Panc1 (cell line): ENCODE data around the gene CLDN7. TPM values are rescaled to one million over a fixed set of nuclear protein-coding genes. Genes with fewer than 3 reads are reported as not detected.

Source experiments
- ATAC-seq: fragments of 200-7000 bp; cut with Tn5 transposase; 2 replicates; pipeline ENCODE4 v1.9.1; 2020; ENCODE audit warnings: mild to moderate bottlenecking, moderate library complexity
- BruUV-seq: library from RNA; stranded (reverse); fragments of 400-500 nt; replicated peaks from 2 replicates; lab custom pipeline; 2021; lab: Mats Ljungman, UMichigan
- CTCF ChIA-PET: fragments of 300-600 bp; sonication (Branson Sonifier 250); formaldehyde crosslinking; loops from one replicate; lab custom pipeline; 2022; ENCODE audit warnings: antibody characterized with exemption; lab: Charles Lee
- POLR2A ChIA-PET: fragments of 300-600 bp; sonication (Branson Sonifier 250); formaldehyde crosslinking; loops from one replicate; lab custom pipeline; 2022; ENCODE audit warnings: antibody characterized with exemption; lab: Charles Lee
- DNase-seq: peaks from one replicate; pipeline ENCODE4 v3.0.0-alpha.2; 2010; ENCODE audit warnings: low read depth, low spot score
- H3K27ac ChIP-seq: 2 replicates; pipeline ENCODE4 v1.5.1; 2011; ENCODE audit warnings: mild to moderate bottlenecking, low read length, inconsistent platforms
- H3K27me3 ChIP-seq: fragments of 200-500 bp; sonication (Bioruptor generic); 2 replicates; pipeline ENCODE4 v1.6.0; 2014; ENCODE audit warnings: low read length, inconsistent platforms; ENCODE audit not compliant: control insufficient read depth, insufficient read depth
- H3K36me3 ChIP-seq: fragments of 200-500 bp; sonication (Bioruptor generic); 2 replicates; pipeline ENCODE4 v1.5.1; 2014; ENCODE audit warnings: inconsistent platforms, mild to moderate bottlenecking, low read length, moderate library complexity; ENCODE audit not compliant: control insufficient read depth, insufficient read depth
- H3K4me1 ChIP-seq: 2 replicates; pipeline ENCODE4 v1.5.1; 2011; ENCODE audit warnings: inconsistent platforms, mild to moderate bottlenecking, low read length, moderate library complexity; ENCODE audit not compliant: control insufficient read depth, insufficient read depth
- H3K4me3 ChIP-seq, 2 experiments: 2 replicates each; pipeline ENCODE4 v1.5.1; 2011 to 2012; ENCODE audit warnings: low read depth in 2 of 2, low read length in 2 of 2, mild to moderate bottlenecking in 2 of 2, inconsistent platforms in 1 of 2, moderate library complexity in 1 of 2
- H3K9me3 ChIP-seq: fragments of 200-500 bp; sonication (Bioruptor generic); 2 replicates; pipeline ENCODE4 v1.5.1; 2014; ENCODE audit warnings: low read depth, mild to moderate bottlenecking, inconsistent platforms, low read length, moderate library complexity; ENCODE audit not compliant: control insufficient read depth, insufficient read depth
- POLR2AphosphoS5 ChIP-seq: IDR thresholded peaks from 2 replicates; pipeline ENCODE4 v1.6.1; 2012; ENCODE audit warnings: mild to moderate bottlenecking, low read depth, low read length, moderate library complexity
- SIN3A ChIP-seq: IDR thresholded peaks from 2 replicates; pipeline ENCODE4 v1.6.1; 2012; ENCODE audit warnings: low read depth, mild to moderate bottlenecking, low read length, moderate library complexity, borderline replicate concordance; ENCODE audit not compliant: insufficient read depth
- TCF7L2 ChIP-seq: IDR thresholded peaks from 2 replicates; pipeline ENCODE4 v1.6.1; 2011; ENCODE audit warnings: mild to moderate bottlenecking, low read depth, low read length, inconsistent platforms
- in situ Hi-C: cut with HindIII; loops from 2 replicates; pipeline ENCODE4 v1.10.0; 2016; ENCODE audit warnings: low sequenced_read_pairs, low pct_unique_long_range_greater_than_20kb
- intact Hi-C: fragments of 100-400 bp; cut with micrococcal nuclease; formaldehyde crosslinking; loops from one replicate; pipeline ENCODE4 v1.10.0; 2022; ENCODE audit not compliant: unreplicated experiment
- total RNA-seq: library from RNA; stranded (reverse); gene quantifications from one replicate; pipeline ENCODE4 v1.2.1, GENCODE V29; 2021; ENCODE audit not compliant: unreplicated experiment
- TF ChIP-seq, protein P1 (sequence below): fragments of 450-650 bp; IDR thresholded peaks from 2 replicates; pipeline ENCODE4 v1.5.1; 2017; ENCODE audit warnings: mild to moderate bottlenecking
- TF ChIP-seq, protein P2 (sequence below), 2 experiments: IDR thresholded peaks; 2 replicates each; pipeline ENCODE4 v1.6.1; 2011 to 2012; ENCODE audit warnings: low read depth in 2 of 2, control low read depth in 1 of 2, low read length in 1 of 2, mild to moderate bottlenecking in 1 of 2, moderate library complexity in 1 of 2; ENCODE audit not compliant: insufficient read depth in 1 of 2

CLDN7 gene
- total RNA-seq, 1 experiment from 2014 or later, result 43.1 TPM

DNA sequence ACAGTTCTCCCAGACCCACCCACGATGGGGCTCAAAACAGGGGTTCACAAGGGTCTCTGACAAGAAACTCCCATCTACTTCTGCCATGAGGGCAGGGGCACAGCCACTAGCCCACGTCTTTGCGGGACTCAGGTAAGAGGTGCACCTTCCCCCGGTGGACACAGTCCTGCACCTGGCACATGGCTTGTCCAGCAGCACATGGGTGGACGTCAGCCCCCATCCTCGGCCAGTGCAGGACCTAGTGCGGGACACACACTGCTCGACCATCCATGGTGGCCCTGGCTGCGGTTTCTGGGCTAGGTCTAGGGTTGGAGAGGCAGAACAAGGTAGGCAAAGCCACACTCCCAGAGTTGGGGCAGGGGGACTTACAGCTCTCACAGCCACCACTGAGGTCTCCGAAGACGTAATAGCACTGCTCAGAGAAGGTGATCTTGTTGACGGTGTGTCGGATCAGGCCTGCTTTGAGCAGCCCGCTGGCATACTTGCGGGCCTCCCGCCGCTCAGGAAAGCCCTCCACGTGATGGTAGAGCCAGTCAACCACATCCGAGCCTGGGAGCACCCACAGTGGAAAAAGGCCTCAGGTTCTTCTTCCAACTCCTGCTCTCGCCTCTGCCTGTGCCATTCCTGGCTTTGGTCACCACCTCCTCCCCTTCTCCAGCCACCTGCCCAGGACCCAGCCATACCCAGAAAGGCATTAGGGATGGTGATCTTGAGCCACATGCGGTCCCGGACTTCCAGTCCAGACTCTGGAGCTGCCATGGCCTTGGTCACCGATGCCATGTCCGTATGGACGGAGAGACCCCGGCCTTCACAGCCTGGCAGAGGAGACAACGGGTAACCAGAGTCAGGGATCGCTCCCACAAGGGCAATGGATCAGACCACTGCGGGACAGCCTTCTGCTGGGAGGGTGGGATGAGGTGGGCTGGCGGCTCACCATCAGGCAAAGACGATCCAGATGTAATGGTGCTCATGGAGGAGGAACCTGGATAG, 35.3 kb downstream of the CLDN7 start:
- no peak for TF ChIP-seq POLR2AphosphoS5
- TF ChIP-seq, protein P1, sequence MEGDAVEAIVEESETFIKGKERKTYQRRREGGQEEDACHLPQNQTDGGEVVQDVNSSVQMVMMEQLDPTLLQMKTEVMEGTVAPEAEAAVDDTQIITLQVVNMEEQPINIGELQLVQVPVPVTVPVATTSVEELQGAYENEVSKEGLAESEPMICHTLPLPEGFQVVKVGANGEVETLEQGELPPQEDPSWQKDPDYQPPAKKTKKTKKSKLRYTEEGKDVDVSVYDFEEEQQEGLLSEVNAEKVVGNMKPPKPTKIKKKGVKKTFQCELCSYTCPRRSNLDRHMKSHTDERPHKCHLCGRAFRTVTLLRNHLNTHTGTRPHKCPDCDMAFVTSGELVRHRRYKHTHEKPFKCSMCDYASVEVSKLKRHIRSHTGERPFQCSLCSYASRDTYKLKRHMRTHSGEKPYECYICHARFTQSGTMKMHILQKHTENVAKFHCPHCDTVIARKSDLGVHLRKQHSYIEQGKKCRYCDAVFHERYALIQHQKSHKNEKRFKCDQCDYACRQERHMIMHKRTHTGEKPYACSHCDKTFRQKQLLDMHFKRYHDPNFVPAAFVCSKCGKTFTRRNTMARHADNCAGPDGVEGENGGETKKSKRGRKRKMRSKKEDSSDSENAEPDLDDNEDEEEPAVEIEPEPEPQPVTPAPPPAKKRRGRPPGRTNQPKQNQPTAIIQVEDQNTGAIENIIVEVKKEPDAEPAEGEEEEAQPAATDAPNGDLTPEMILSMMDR, result no peak
- no peak for TF ChIP-seq SIN3A
- no peak for TF ChIP-seq TCF7L2
- TF ChIP-seq, protein P2, sequence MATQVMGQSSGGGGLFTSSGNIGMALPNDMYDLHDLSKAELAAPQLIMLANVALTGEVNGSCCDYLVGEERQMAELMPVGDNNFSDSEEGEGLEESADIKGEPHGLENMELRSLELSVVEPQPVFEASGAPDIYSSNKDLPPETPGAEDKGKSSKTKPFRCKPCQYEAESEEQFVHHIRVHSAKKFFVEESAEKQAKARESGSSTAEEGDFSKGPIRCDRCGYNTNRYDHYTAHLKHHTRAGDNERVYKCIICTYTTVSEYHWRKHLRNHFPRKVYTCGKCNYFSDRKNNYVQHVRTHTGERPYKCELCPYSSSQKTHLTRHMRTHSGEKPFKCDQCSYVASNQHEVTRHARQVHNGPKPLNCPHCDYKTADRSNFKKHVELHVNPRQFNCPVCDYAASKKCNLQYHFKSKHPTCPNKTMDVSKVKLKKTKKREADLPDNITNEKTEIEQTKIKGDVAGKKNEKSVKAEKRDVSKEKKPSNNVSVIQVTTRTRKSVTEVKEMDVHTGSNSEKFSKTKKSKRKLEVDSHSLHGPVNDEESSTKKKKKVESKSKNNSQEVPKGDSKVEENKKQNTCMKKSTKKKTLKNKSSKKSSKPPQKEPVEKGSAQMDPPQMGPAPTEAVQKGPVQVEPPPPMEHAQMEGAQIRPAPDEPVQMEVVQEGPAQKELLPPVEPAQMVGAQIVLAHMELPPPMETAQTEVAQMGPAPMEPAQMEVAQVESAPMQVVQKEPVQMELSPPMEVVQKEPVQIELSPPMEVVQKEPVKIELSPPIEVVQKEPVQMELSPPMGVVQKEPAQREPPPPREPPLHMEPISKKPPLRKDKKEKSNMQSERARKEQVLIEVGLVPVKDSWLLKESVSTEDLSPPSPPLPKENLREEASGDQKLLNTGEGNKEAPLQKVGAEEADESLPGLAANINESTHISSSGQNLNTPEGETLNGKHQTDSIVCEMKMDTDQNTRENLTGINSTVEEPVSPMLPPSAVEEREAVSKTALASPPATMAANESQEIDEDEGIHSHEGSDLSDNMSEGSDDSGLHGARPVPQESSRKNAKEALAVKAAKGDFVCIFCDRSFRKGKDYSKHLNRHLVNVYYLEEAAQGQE (IDR thresholded peaks at IDR 0.05; ENCODE audit: insufficient read depth in 1 of 2, low read depth in 2 of 2, low read length in 1 of 2), result no peak
- in situ Hi-C loops, result no loop called here
- no peaks in the 10 kb centered on the region; the same call in 1 of the 2 replicates for H3K36me3 ChIP-seq
- no TSS peak for BruUV-seq
- ChIA-PET POLR2A (no interaction called here), CTCF (no interaction called here)
- ATAC-seq, result no peak
- H3K4me3 ChIP-seq, result no peak overlapping the region
- no peaks in the 10 kb centered on the region for H3K9me3 ChIP-seq
- H3K27ac ChIP-seq, result no peak overlapping the region
- no peaks in the 10 kb centered on the region for H3K27me3 ChIP-seq
- intact Hi-C loops, result no loop called here
- DNase-seq, result no peak
- peaks cover 39% of the 10 kb centered on the region for H3K4me1 ChIP-seq

DNA sequence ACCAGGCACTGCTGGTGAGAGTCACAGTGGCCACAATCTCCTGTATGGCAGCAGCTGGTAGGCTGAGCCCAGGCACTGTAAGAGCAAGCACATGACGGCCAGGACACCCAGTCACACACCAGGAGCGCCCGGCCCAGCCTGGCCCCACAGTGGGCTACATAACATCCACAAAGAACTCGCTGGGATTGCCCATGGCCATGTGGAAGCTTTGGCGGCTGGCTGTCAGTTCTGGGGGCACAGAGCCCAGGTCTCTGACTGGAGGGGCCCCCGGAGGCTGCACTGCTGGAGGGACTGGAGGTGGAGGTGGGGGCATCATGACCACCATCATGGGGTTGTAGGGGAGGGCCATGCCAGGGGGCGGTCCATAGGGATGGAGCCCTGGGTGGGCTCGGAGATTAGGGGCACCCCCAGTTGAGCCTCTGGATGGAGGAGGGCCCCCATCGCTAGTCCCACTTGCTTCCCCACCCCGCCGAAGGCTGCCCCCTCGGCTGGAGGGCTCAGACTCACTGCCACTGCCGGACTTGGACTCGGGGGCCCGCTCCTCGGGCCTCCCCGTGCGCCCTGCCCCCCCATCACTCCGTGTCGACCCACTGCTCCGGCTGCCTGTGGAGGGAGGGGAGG, 36.5 kb downstream of the CLDN7 start:
- BruUV-seq, result no TSS peak
- ChIA-PET CTCF (no interaction called here), POLR2A (no interaction called here)
- H3K4me1 ChIP-seq, result peaks cover 45% of the 10 kb centered on the region
- no peaks in the 10 kb centered on the region; the same call in 1 of the 2 replicates for H3K36me3 ChIP-seq
- intact Hi-C loops, result no loop called here
- in situ Hi-C loops, result no loop called here
- peak overlapping the region; percentile 75; the same call in 1 of the 2 replicates for H3K27ac ChIP-seq
- ATAC-seq (0 out of 2 replicates have a peak, but pooled peaks have one; percentile 26), DNase-seq (no peak)
- no peak overlapping the region for H3K4me3 ChIP-seq
- no peaks in the 10 kb centered on the region for H3K27me3 ChIP-seq
- no peaks in the 10 kb centered on the region for H3K9me3 ChIP-seq
- TF ChIP-seq, protein P1, result no peak
- TF ChIP-seq SIN3A (no peak), POLR2AphosphoS5 (no peak), TCF7L2 (no peak)
- TF ChIP-seq, protein P2 (IDR thresholded peaks at IDR 0.05; ENCODE audit: insufficient read depth in 1 of 2, low read depth in 2 of 2, low read length in 1 of 2), result no peak
